Smooth muscle cell (in vitro differentiated cells): ENCODE results near the gene VWCE. TPM values are rescaled to one million over a fixed set of nuclear protein-coding genes. Genes with fewer than 3 reads are reported as not detected.

Experiments
- DNase-seq: peaks from one replicate; lab custom pipeline; 2025; ENCODE audit not compliant: unreplicated experiment; lab: John Stamatoyannopoulos, UW
- H2AFZ ChIP-seq: fragments of 200-600 bp; sonication (generic); 2 replicates; pipeline ENCODE4 v1.6.0; 2016; ENCODE audit warnings: antibody characterized with exemption, low read depth, mild to moderate bottlenecking
- H3F3A ChIP-seq: fragments of 200-600 bp; sonication (generic); 2 replicates; pipeline ENCODE4 v1.6.0; 2017; ENCODE audit warnings: antibody characterized with exemption, low read depth
- H3K27ac ChIP-seq: fragments of 200-600 bp; sonication (generic); 2 replicates; pipeline ENCODE4 v1.5.1; 2016; ENCODE audit warnings: low read depth, mild to moderate bottlenecking
- H3K27me3 ChIP-seq: fragments of 200-600 bp; sonication (generic); 2 replicates; pipeline ENCODE4 v1.6.1; 2016; ENCODE audit warnings: low read depth, mild to moderate bottlenecking
- H3K36me3 ChIP-seq: fragments of 200-600 bp; sonication (generic); 2 replicates; pipeline ENCODE4 v1.5.1; 2016; ENCODE audit warnings: low read depth
- H3K4me1 ChIP-seq: fragments of 200-600 bp; sonication (generic); 2 replicates; pipeline ENCODE4 v1.5.1; 2016; ENCODE audit warnings: low read depth
- H3K4me2 ChIP-seq: fragments of 200-600 bp; sonication (generic); 2 replicates; pipeline ENCODE4 v1.6.0; 2016; ENCODE audit warnings: mild to moderate bottlenecking
- H3K4me3 ChIP-seq: fragments of 200-600 bp; sonication (generic); 2 replicates; pipeline ENCODE4 v1.5.1; 2016; ENCODE audit warnings: mild to moderate bottlenecking
- H3K79me2 ChIP-seq: fragments of 200-600 bp; sonication (generic); 2 replicates; pipeline ENCODE4 v1.6.0; 2016; ENCODE audit warnings: low read depth, mild to moderate bottlenecking
- H3K9ac ChIP-seq: fragments of 200-600 bp; sonication (generic); 2 replicates; pipeline ENCODE4 v1.6.0; 2016; ENCODE audit warnings: low read depth
- H3K9me3 ChIP-seq: fragments of 200-600 bp; sonication (generic); replicated peaks from 2 replicates; pipeline ENCODE4 v1.5.1; 2016; ENCODE audit warnings: low read depth
- H4K20me1 ChIP-seq: fragments of 200-600 bp; sonication (generic); 2 replicates; pipeline ENCODE4 v1.6.0; 2016; ENCODE audit warnings: low read depth
- WGBS: methylation state at CpG from one replicate; pipeline ENCODE4 v1.1.7; 2016; ENCODE audit warnings: low lambda C conversion rate; 5-methylcytosine and 5-hydroxymethylcytosine counted together
- polyA plus RNA-seq: library from polyadenylated mRNA; unstranded; fragments of >200 nt; fragmentation: Nextera tagmentation; extraction: Ambion mirVana; gene quantifications from 2 replicates; pipeline ENCODE4 v1.2.1, GENCODE V29; 2016
- total RNA-seq: library from RNA; depleted of rRNA; stranded (reverse); fragments of >200 nt; gene quantifications from 2 replicates; pipeline ENCODE4 v1.2.3, GENCODE V29; 2014
- TF ChIP-seq, protein P1 (sequence below): fragments of 200-600 bp; sonication (generic); IDR thresholded peaks from 2 replicates; pipeline ENCODE4 v1.5.1; 2017; ENCODE audit warnings: borderline replicate concordance, mild to moderate bottlenecking, antibody characterized with exemption; ENCODE audit not compliant: insufficient read depth, poor library complexity, severe bottlenecking

VWCE gene
- total and polyA plus RNA-seq, 2 experiments from 2014 or later = 1.5 to 2.4 TPM

DNA sequence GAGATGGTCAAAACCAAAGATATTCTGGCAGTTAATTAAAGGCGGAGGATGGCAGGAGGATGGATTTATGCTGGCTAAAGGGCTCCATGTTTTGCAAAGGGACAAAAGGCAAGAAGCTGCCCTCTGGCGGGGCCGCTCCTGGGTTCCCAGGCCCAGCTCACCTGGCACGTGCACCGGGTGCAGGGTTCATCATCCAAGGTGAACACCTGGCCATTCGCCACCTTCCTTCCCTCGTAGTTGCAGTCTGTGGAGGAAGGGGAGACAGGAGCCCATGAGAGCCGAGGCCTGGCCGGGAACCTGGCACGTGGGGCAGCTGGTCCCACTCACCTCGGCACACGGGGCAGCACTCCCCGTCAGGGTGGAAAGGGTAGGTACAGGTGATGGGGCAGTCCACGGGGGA is 30.3 kb downstream of the VWCE start:
- no peak for DNase-seq
- Histone ChIP-seq H3K79me2 (no peaks in the 10 kb centered on the region), H3K4me1 (no peaks in the 10 kb centered on the region), H3K9me3 (no peaks in the 10 kb centered on the region), H3K27ac (no peak overlapping the region), H3K4me3 (no peak overlapping the region), H4K20me1 (no peaks in the 10 kb centered on the region), H3K9ac (no peak overlapping the region), H3K4me2 (no peak overlapping the region), H3K27me3 (no peaks in the 10 kb centered on the region), H3F3A (no peaks in the 10 kb centered on the region), H2AFZ (no peak overlapping the region), H3K36me3 (no peaks in the 10 kb centered on the region)
- TF ChIP-seq, protein P1, sequence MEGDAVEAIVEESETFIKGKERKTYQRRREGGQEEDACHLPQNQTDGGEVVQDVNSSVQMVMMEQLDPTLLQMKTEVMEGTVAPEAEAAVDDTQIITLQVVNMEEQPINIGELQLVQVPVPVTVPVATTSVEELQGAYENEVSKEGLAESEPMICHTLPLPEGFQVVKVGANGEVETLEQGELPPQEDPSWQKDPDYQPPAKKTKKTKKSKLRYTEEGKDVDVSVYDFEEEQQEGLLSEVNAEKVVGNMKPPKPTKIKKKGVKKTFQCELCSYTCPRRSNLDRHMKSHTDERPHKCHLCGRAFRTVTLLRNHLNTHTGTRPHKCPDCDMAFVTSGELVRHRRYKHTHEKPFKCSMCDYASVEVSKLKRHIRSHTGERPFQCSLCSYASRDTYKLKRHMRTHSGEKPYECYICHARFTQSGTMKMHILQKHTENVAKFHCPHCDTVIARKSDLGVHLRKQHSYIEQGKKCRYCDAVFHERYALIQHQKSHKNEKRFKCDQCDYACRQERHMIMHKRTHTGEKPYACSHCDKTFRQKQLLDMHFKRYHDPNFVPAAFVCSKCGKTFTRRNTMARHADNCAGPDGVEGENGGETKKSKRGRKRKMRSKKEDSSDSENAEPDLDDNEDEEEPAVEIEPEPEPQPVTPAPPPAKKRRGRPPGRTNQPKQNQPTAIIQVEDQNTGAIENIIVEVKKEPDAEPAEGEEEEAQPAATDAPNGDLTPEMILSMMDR = no peak
- WGBS = 96% methylated on average over 14 of the region's 14 CpGs

DNA sequence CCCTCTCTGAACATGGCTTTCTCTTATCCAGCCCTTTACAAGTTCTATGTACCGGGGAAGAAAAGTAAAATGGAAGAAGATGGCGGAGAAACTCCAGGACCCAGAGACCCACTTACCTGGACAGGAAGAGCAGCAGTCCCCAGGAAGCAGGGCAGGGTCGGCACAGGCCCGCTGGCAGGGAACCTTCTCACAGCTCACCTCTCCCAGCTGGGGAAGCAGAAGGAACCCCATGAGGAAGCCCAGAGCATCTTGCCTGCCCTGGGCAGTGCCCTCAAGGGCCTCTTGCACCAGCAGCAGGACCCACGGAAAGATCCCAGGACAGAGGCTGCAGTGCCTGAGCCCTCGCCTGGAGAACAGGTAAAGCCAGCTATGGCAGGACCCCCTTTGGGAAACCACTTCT is 30.7 kb downstream of the VWCE start:
- no peak overlapping the region for H3K4me3 ChIP-seq
- H3K36me3 ChIP-seq = no peaks in the 10 kb centered on the region
- no peak for DNase-seq
- no peaks in the 10 kb centered on the region for H4K20me1 ChIP-seq
- no peak overlapping the region for H3K4me2 ChIP-seq
- H3K27me3 ChIP-seq = no peaks in the 10 kb centered on the region
- no peak overlapping the region for H3K27ac ChIP-seq
- no peaks in the 10 kb centered on the region for H3K4me1 ChIP-seq
- H3K9me3 ChIP-seq = no peaks in the 10 kb centered on the region
- no peaks in the 10 kb centered on the region for H3F3A ChIP-seq
- WGBS = 97% methylated on average over 6 of the region's 6 CpGs
- TF ChIP-seq, protein P1 = no peak
- H2AFZ ChIP-seq = no peak overlapping the region
- no peak overlapping the region for H3K9ac ChIP-seq
- H3K79me2 ChIP-seq = no peaks in the 10 kb centered on the region

DNA sequence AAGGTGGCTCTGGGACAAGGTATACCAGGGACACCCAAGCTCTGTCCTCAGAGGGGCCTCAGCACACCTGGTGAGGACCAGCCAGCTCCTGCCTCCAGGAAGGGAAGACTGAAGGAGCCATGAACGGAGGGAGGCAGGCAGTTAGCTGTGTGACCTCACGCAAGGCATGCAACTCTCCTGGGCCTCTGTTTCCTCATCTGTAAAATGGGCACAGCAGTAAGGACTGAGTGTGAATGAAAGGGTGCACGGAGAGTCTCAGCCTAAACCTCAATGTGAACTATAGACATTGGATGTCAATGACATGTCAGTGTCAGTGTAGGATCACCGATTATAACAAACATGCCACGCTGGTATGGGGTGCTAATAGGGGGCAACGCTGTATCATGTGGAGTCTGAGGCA is 35.8 kb downstream of the VWCE start:
- Histone ChIP-seq H4K20me1 (no peaks in the 10 kb centered on the region), H3K9ac (no peak overlapping the region), H3F3A (no peaks in the 10 kb centered on the region), H3K79me2 (no peaks in the 10 kb centered on the region), H3K27ac (no peak overlapping the region), H3K27me3 (no peaks in the 10 kb centered on the region), H3K4me1 (no peaks in the 10 kb centered on the region), H3K4me3 (no peak overlapping the region), H2AFZ (no peak overlapping the region), H3K9me3 (no peaks in the 10 kb centered on the region), H3K4me2 (no peak overlapping the region), H3K36me3 (no peaks in the 10 kb centered on the region)
- TF ChIP-seq, protein P1 = no peak
- DNase-seq = no peak
- 95% methylated on average over 6 of the region's 6 CpGs for WGBS

DNA sequence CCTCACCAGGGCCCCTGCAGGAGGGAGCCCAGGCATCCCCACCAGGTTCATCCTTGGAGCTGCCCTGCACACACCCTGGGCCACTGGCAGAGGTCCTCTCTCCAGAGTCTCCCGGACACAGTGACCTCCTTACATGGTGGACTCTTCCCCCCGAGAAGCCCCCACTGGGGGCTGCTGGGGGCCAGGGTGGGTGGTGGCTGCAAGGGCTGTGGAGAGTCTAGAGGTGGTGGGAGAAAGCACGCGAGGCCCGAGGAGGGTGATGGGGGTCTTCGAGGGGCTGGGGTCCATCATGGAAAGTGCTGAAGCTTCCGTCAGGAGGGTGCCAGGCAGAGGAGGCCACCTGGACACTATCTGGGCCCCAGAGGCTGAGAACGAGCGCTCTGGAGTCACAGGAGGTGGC is 36.6 kb downstream of the VWCE start:
- H3K27ac ChIP-seq = no peak overlapping the region
- no peaks in the 10 kb centered on the region for H3K36me3 ChIP-seq
- 92% methylated on average over 8 of the region's 9 CpGs for WGBS
- no peak overlapping the region for H3K4me2 ChIP-seq
- H3K79me2 ChIP-seq = no peaks in the 10 kb centered on the region
- no peak overlapping the region for H3K4me3 ChIP-seq
- no peak for DNase-seq
- no peak overlapping the region for H3K9ac ChIP-seq
- H3K9me3 ChIP-seq = no peaks in the 10 kb centered on the region
- H3F3A ChIP-seq = no peaks in the 10 kb centered on the region
- H3K27me3 ChIP-seq = no peaks in the 10 kb centered on the region
- no peak overlapping the region for H2AFZ ChIP-seq
- TF ChIP-seq, protein P1 = no peak
- no peaks in the 10 kb centered on the region for H4K20me1 ChIP-seq
- H3K4me1 ChIP-seq = no peaks in the 10 kb centered on the region
